HepG2 (cell line): Measurements from ENCODE around the gene SMAD6. TPM values are rescaled to one million over a fixed set of nuclear protein-coding genes. Genes with fewer than 3 reads are reported as not detected.
A peak's percentile ranks its signal among the peaks of the same experiment; 100 is the strongest.

ENCODE experiments used
- ATAC-seq: fragments of 200-7000 bp; cut with Tn5 transposase; 3 replicates; pipeline ENCODE4 v1.9.1; 2020; ENCODE audit warnings: mild to moderate bottlenecking, moderate library complexity
- BruUV-seq: library from RNA; stranded (reverse); fragments of 400-500 nt; replicated peaks from 2 replicates; lab custom pipeline; 2021; lab: Mats Ljungman, UMichigan
- CTCF ChIA-PET: fragments of 300-600 bp; formaldehyde crosslinking; extraction: SDS; loops from one replicate; lab custom pipeline; 2021; ENCODE audit warnings: low total read pairs, inconsistent platforms, low intra/inter-chr PET ratio; lab: Yijun Ruan, JAX
- POLR2A ChIA-PET: fragments of 350-600 bp; sonication (Branson Sonifier 250); formaldehyde crosslinking; loops from one replicate; lab custom pipeline; 2020; ENCODE audit warnings: antibody characterized with exemption, inconsistent platforms; lab: Yijun Ruan, JAX
- DNase-seq: peaks from one replicate; pipeline ENCODE4 v3.0.0-alpha.2; 2015; ENCODE audit warnings: low spot score
- FAIRE-seq: peaks from 3 replicates; lab custom pipeline; 2011; peaks lifted over from hg19 to GRCh38; lab: Jason Lieb, UNC
- H2AFZ ChIP-seq: one replicate; pipeline ENCODE4 v1.6.1; 2011; ENCODE audit warnings: low read length, inconsistent platforms
- H3K27ac ChIP-seq: fragments of 300-600 bp; 3 replicates; pipeline ENCODE4 v1.8.0; 2011; ENCODE audit warnings: mixed run types, mild to moderate bottlenecking, mixed read lengths, low read length, inconsistent platforms; ENCODE audit not compliant: insufficient read depth; ENCODE audit errors: extremely low read length
- H3K27me3 ChIP-seq, 2 experiments: fragments of 200-600 bp in 1 of 2; 2 replicates in 1 of 2; 3 replicates in 1 of 2; pipeline versions ENCODE4 v1.6.0 to v1.8.0; 2011; ENCODE audit warnings: low read length in 2 of 2, mild to moderate bottlenecking in 2 of 2, moderate library complexity in 2 of 2, inconsistent platforms in 1 of 2; ENCODE audit not compliant: insufficient read depth in 2 of 2, control insufficient read depth in 1 of 2
- H3K36me3 ChIP-seq, 2 experiments: fragments of 200-600 bp in 1 of 2; replicated peaks in 1 of 2; 2 replicates in 1 of 2; 3 replicates in 1 of 2; pipeline versions ENCODE4 v1.5.1 to v1.8.0; 2011; ENCODE audit warnings: low read length in 2 of 2, inconsistent platforms in 1 of 2; ENCODE audit not compliant: insufficient read depth in 2 of 2, control insufficient read depth in 1 of 2
- H3K4me1 ChIP-seq: 2 replicates; pipeline ENCODE4 v1.5.1; 2012; ENCODE audit warnings: low read length, inconsistent platforms; ENCODE audit not compliant: insufficient read depth
- H3K4me2 ChIP-seq: 2 replicates; pipeline ENCODE4 v1.6.0; 2011; ENCODE audit warnings: low read depth, low read length, inconsistent platforms
- H3K4me3 ChIP-seq, 3 experiments: fragments of 200-600 bp in 1 of 3; sonication (generic), shearing (Covaris generic) in 1 of 3; replicated peaks in 1 of 3; 2 replicates each; pipeline ENCODE4 v1.5.1; 2011 to 2016; ENCODE audit warnings: low read length in 3 of 3, inconsistent platforms in 2 of 3, low read depth in 2 of 3, mild to moderate bottlenecking in 2 of 3, control low read depth in 1 of 3, mixed read lengths in 1 of 3; ENCODE audit not compliant: insufficient read depth in 1 of 3
- H3K79me2 ChIP-seq: one replicate; pipeline ENCODE4 v1.6.1; 2011; ENCODE audit warnings: low read length, inconsistent platforms; ENCODE audit not compliant: insufficient read depth
- H3K9ac ChIP-seq: 2 replicates; pipeline ENCODE4 v1.6.0; 2011; ENCODE audit warnings: mild to moderate bottlenecking, low read depth, low read length, inconsistent platforms; ENCODE audit not compliant: insufficient read depth
- H3K9me3 ChIP-seq: 2 replicates; pipeline ENCODE4 v1.5.1; 2012; ENCODE audit warnings: mild to moderate bottlenecking, low read length
- H4K20me1 ChIP-seq: 2 replicates; pipeline ENCODE4 v1.6.0; 2011; ENCODE audit warnings: inconsistent platforms, mild to moderate bottlenecking, low read length, moderate library complexity; ENCODE audit not compliant: insufficient read depth
- FOSL2 ChIP-seq: sonication (generic); formaldehyde crosslinking; IDR thresholded peaks from 2 replicates; pipeline ENCODE4 v1.4.0; 2020; ENCODE audit warnings: missing genetic modification reagents
- FOXA1 ChIP-seq, 2 experiments: fragments of 450-650 bp in 1 of 2; sonication (generic) in 1 of 2; formaldehyde crosslinking in 1 of 2; IDR thresholded peaks; 2 replicates each; pipeline versions ENCODE4 v1.4.0 to v1.6.1; 2016 to 2020; ENCODE audit warnings: missing genetic modification reagents in 1 of 2
- FOXA3 ChIP-seq: IDR thresholded peaks from 2 replicates; pipeline ENCODE4 v1.6.1; 2016; ENCODE audit warnings: missing genetic modification reagents, missing compliant biosample characterization
- GATAD2A ChIP-seq: IDR thresholded peaks from 2 replicates; pipeline ENCODE4 v1.6.1; 2016
- HMG20A ChIP-seq: IDR thresholded peaks from 2 replicates; pipeline ENCODE4 v1.6.1; 2016; ENCODE audit warnings: borderline replicate concordance
- NFE2L2 ChIP-seq: fragments of 150-350 bp; IDR thresholded peaks from 2 replicates; pipeline ENCODE4 v1.6.1; 2014; ENCODE audit warnings: low read length
- ONECUT2 ChIP-seq: sonication (generic); formaldehyde crosslinking; IDR thresholded peaks from 2 replicates; pipeline ENCODE4 v1.4.0; 2020; ENCODE audit warnings: missing genetic modification reagents
- REXO4 ChIP-seq: sonication (generic); formaldehyde crosslinking; IDR thresholded peaks from 2 replicates; pipeline ENCODE4 v1.8.0; 2022; ENCODE audit warnings: missing genetic modification reagents, mild to moderate bottlenecking, borderline replicate concordance
- SALL1 ChIP-seq: sonication (generic); formaldehyde crosslinking; IDR thresholded peaks from 2 replicates; pipeline ENCODE4 v1.8.0; 2022; ENCODE audit warnings: mild to moderate bottlenecking, missing genetic modification reagents
- XRCC5 ChIP-seq: fragments of 200-400 bp; formaldehyde crosslinking; optimal IDR thresholded peaks from 2 replicates; pipeline ENCODE3; 2017; ENCODE audit warnings: mild to moderate bottlenecking, low read length
- ZBTB20 ChIP-seq: sonication (generic); formaldehyde crosslinking; IDR thresholded peaks from 2 replicates; pipeline ENCODE4 v1.8.1; 2023; ENCODE audit warnings: missing genetic modification reagents, low read depth, mild to moderate bottlenecking, borderline replicate concordance
- ZNF557 ChIP-seq: sonication (generic); formaldehyde crosslinking; IDR thresholded peaks from 2 replicates; pipeline ENCODE4 v1.4.0; 2020; ENCODE audit warnings: missing genetic modification reagents
- ZNF572 ChIP-seq: sonication (generic); formaldehyde crosslinking; IDR thresholded peaks from 2 replicates; pipeline ENCODE4 v1.5.1; 2020; ENCODE audit warnings: mild to moderate bottlenecking, missing genetic modification reagents
- WGBS: methylation state at CpG from one replicate; pipeline ENCODE4 v1.1.6; 2017; ENCODE audit warnings: low lambda C conversion rate; 5-methylcytosine and 5-hydroxymethylcytosine counted together
- in situ Hi-C: cut with HindIII; loops from 2 replicates; pipeline ENCODE4 v1.10.0; 2017; ENCODE audit warnings: low pct_unique_long_range_greater_than_20kb; ENCODE audit not compliant: extremely low pct_ligation_motif_present
- intact Hi-C: fragments of 100-400 bp; cut with micrococcal nuclease; formaldehyde crosslinking; loops from one replicate; pipeline ENCODE4 v1.10.0; 2022; ENCODE audit not compliant: unreplicated experiment
- polyA plus RNA-seq, 8 experiments: library from polyadenylated mRNA; depleted of rRNA in 3 of 8; stranded (reverse) in 7 of 8; unstranded in 1 of 8; fragments of >200 nt; fragmentation: Illumina TruSeq in 4 of 8; extraction: Trizol in 4 of 8; gene quantifications; 2 replicates each; pipeline versions ENCODE4 v1.2.1 to v1.2.3, GENCODE V29; 2011 to 2016; ENCODE audit warnings: low read depth in 4 of 8, missing spikeins in 1 of 8, mixed read lengths in 1 of 8; ENCODE audit not compliant: insufficient read depth in 1 of 8
- total RNA-seq, 5 experiments: library from RNA; depleted of rRNA; stranded (reverse); fragments of >200 nt; fragmentation: Illumina TruSeq; extraction: Trizol; gene quantifications; 2 replicates each; pipeline ENCODE4 v1.2.3, GENCODE V29; 2016; ENCODE audit warnings: low read depth in 1 of 5
- TF ChIP-seq, protein P1 (sequence below): sonication (generic); formaldehyde crosslinking; IDR thresholded peaks from 2 replicates; pipeline ENCODE4 v1.4.0; 2020; ENCODE audit warnings: missing genetic modification reagents, borderline replicate concordance
- TF ChIP-seq, protein P2 (sequence below): sonication (generic); formaldehyde crosslinking; IDR thresholded peaks from 2 replicates; pipeline ENCODE4 v1.4.0; 2020; ENCODE audit warnings: missing genetic modification reagents
- TF ChIP-seq, protein P3 (sequence below): sonication (generic); formaldehyde crosslinking; conservative IDR thresholded peaks from 2 replicates; pipeline ENCODE4 v1.4.0; 2020; ENCODE audit warnings: mild to moderate bottlenecking, missing genetic modification reagents, moderate library complexity

Gene SMAD6
- total and polyA plus RNA-seq, 2 of the 13 experiments (the other 11 are each of a cell fraction or from before 2014, with no cell fraction given), result 3.3 to 4.4 TPM

DNA sequence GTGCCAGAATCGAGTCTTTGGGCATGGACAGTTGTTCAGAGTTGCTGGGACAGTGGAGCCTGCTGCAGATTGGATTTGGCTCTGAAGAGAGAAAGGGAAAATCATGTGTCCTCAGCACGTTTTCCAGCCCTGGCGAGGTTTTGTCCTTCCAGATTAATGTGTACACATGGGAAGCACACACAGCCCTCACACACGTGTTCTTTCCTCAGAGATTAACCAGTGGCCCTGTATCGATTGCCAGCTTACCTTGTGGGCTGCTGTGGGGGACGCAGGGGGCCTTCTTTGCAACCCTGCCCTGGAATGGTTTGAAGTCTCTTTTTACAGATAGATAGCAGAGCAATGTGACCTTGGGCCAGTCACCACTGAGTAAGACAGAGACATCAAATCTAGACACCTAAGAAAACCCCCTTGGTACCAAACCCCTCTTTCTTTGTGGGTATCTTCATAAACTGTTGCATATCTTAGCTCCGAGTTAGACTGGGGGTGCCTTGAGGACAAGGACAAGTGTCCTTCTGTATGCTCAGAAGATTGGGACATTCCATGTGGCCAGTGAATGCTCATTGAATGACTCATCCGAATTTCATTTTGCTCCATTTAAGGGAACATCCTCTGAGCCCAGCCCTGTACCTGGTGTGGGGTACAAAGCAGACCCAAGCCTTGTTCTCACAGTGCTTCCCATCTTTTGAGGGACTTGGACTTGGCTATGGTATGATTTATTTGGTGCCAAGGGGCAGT lies 48.0 kb downstream of the SMAD6 start:
- POLR2A ChIA-PET, result interaction anchor here (1.1 to 3.3 kb wide), 3 partner anchors 16 to 23 kb away, joined by 3 to 23 read pairs (median 12); no protein-coding TSS in a partner anchor
- intact Hi-C loops, result no loop called here

More for the DNA sequence above, 48.0 kb downstream of the SMAD6 start:
- CTCF ChIA-PET, result no interaction called here
- peaks cover 5% of the 10 kb centered on the region for H3K9me3 ChIP-seq
- no peaks in the 10 kb centered on the region for H3K79me2 ChIP-seq
- ATAC-seq (peak; percentile 39), FAIRE-seq (no peak), DNase-seq (peak; percentile 57)
- in situ Hi-C loops, result no loop called here
- no peak overlapping the region for H2AFZ ChIP-seq
- no TSS peak for BruUV-seq
- H3K4me2 ChIP-seq, result 0 out of 2 replicates have a peak overlapping the region, but pooled peaks have one; percentile 4
- no peaks in the 10 kb centered on the region for H3K27me3 ChIP-seq
- H3K4me1 ChIP-seq, result peaks cover 73% of the 10 kb centered on the region
- 58% methylated on average over 8 of the region's 8 CpGs for WGBS
- H4K20me1 ChIP-seq, result no peaks in the 10 kb centered on the region
- TF ChIP-seq ZNF557, result no peak
- TF ChIP-seq, protein P1, sequence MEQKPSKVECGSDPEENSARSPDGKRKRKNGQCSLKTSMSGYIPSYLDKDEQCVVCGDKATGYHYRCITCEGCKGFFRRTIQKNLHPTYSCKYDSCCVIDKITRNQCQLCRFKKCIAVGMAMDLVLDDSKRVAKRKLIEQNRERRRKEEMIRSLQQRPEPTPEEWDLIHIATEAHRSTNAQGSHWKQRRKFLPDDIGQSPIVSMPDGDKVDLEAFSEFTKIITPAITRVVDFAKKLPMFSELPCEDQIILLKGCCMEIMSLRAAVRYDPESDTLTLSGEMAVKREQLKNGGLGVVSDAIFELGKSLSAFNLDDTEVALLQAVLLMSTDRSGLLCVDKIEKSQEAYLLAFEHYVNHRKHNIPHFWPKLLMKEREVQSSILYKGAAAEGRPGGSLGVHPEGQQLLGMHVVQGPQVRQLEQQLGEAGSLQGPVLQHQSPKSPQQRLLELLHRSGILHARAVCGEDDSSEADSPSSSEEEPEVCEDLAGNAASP (CRISPR knock-in tag), result peak; percentile 65; the same call in 1 of the 2 replicates
- no peak for TF ChIP-seq XRCC5
- TF ChIP-seq, protein P2, sequence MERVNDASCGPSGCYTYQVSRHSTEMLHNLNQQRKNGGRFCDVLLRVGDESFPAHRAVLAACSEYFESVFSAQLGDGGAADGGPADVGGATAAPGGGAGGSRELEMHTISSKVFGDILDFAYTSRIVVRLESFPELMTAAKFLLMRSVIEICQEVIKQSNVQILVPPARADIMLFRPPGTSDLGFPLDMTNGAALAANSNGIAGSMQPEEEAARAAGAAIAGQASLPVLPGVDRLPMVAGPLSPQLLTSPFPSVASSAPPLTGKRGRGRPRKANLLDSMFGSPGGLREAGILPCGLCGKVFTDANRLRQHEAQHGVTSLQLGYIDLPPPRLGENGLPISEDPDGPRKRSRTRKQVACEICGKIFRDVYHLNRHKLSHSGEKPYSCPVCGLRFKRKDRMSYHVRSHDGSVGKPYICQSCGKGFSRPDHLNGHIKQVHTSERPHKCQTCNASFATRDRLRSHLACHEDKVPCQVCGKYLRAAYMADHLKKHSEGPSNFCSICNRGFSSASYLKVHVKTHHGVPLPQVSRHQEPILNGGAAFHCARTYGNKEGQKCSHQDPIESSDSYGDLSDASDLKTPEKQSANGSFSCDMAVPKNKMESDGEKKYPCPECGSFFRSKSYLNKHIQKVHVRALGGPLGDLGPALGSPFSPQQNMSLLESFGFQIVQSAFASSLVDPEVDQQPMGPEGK (CRISPR knock-in tag), result peak; percentile 62
- TF ChIP-seq REXO4 (CRISPR knock-in tag), result no peak
- TF ChIP-seq FOSL2 (CRISPR knock-in tag), result peak; percentile 88
- TF ChIP-seq GATAD2A (CRISPR knock-in tag), result peak; percentile 51; the same call in 1 of the 2 replicates
- TF ChIP-seq HMG20A (CRISPR knock-in tag), result 0 out of 2 replicates have a peak, but pooled peaks have one; percentile 21
- TF ChIP-seq ZBTB20 (CRISPR knock-in tag), result no peak
- TF ChIP-seq, protein P3, sequence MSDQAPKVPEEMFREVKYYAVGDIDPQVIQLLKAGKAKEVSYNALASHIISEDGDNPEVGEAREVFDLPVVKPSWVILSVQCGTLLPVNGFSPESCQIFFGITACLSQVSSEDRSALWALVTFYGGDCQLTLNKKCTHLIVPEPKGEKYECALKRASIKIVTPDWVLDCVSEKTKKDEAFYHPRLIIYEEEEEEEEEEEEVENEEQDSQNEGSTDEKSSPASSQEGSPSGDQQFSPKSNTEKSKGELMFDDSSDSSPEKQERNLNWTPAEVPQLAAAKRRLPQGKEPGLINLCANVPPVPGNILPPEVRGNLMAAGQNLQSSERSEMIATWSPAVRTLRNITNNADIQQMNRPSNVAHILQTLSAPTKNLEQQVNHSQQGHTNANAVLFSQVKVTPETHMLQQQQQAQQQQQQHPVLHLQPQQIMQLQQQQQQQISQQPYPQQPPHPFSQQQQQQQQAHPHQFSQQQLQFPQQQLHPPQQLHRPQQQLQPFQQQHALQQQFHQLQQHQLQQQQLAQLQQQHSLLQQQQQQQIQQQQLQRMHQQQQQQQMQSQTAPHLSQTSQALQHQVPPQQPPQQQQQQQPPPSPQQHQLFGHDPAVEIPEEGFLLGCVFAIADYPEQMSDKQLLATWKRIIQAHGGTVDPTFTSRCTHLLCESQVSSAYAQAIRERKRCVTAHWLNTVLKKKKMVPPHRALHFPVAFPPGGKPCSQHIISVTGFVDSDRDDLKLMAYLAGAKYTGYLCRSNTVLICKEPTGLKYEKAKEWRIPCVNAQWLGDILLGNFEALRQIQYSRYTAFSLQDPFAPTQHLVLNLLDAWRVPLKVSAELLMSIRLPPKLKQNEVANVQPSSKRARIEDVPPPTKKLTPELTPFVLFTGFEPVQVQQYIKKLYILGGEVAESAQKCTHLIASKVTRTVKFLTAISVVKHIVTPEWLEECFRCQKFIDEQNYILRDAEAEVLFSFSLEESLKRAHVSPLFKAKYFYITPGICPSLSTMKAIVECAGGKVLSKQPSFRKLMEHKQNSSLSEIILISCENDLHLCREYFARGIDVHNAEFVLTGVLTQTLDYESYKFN (CRISPR knock-in tag), result peak; percentile 22; the same call in 1 of the 2 replicates
- peak; percentile 61; the same call in 1 of the 2 replicates for TF ChIP-seq ONECUT2
- 0 out of 2 replicates have a peak, but pooled peaks have one; percentile 15 for TF ChIP-seq FOXA3
- TF ChIP-seq ZNF572 (CRISPR knock-in tag), result no peak
- TF ChIP-seq SALL1 (CRISPR knock-in tag), result peak; percentile 42; the same call in 1 of the 2 replicates
- peak; percentile 24; the same call in 1 of the 2 replicates for TF ChIP-seq NFE2L2
- TF ChIP-seq FOXA1 (IDR thresholded peaks at IDR 0.05), result no peak
- TF ChIP-seq FOXA1 (CRISPR knock-in tag; IDR thresholded peaks at IDR 0.05), result peak; percentile 20; the same call in 1 of the 2 replicates
- H3K9ac ChIP-seq, result 0 out of 2 replicates have a peak overlapping the region, but pooled peaks have one; percentile 10
- H3K4me3 ChIP-seq, result 0 out of 6 replicates have a peak overlapping the region, but pooled peaks of 1 of the 3 experiments have one; percentile 5
- peak overlapping the region; percentile 52 for H3K27ac ChIP-seq
- no peaks in the 10 kb centered on the region for H3K36me3 ChIP-seq
